HCT116 (cell line): ENCODE measurements around the gene RPTOR. TPM values are rescaled to one million over a fixed set of nuclear protein-coding genes. Genes with fewer than 3 reads are reported as not detected.

Experiments used
- ATAC-seq: fragments of 200-7000 bp; cut with Tn5 transposase; 2 replicates; pipeline ENCODE4 v1.9.1; 2020; ENCODE audit warnings: mild to moderate bottlenecking, moderate library complexity
- BruUV-seq: library from RNA; stranded (reverse); fragments of 400-500 nt; replicated peaks from 2 replicates; lab custom pipeline; 2021; lab: Mats Ljungman, UMichigan
- CTCF ChIA-PET: fragments of 300-600 bp; sonication (Branson Sonifier 250); formaldehyde crosslinking; loops from one replicate; lab custom pipeline; 2021; ENCODE audit warnings: antibody characterized with exemption; lab: Charles Lee
- POLR2A ChIA-PET: fragments of 300-600, 350-600 bp; sonication (Branson Sonifier 250); formaldehyde crosslinking; loops from one replicate; lab custom pipeline; 2021; ENCODE audit warnings: antibody characterized with exemption; lab: Charles Lee
- RAD21 ChIA-PET, 2 experiments: fragments of 300-600 bp; sonication (Branson Sonifier 250); formaldehyde crosslinking; loops; one replicate each; lab custom pipeline; 2023; ENCODE audit warnings: low total read pairs in 2 of 2; ENCODE audit not compliant: uncharacterized antibody in 2 of 2, unreplicated experiment in 2 of 2, low non-redundant PET in 1 of 2; lab: Charles Lee
- DNase-seq: peaks from one replicate; pipeline ENCODE4 v3.0.0-alpha.2; 2010; ENCODE audit warnings: low read depth, low spot score
- H2AFZ ChIP-seq: fragments of 200-600 bp; shearing (Covaris generic), sonication (generic); 2 replicates; pipeline ENCODE4 v1.6.1; 2017; ENCODE audit warnings: low read depth, mixed run types, mixed read lengths, antibody characterized with exemption, low read length; ENCODE audit not compliant: poor library complexity, severe bottlenecking
- H3K27ac ChIP-seq: 2 replicates; pipeline ENCODE4 v1.5.1; 2012; ENCODE audit warnings: low read depth, low read length
- H3K27me3 ChIP-seq: fragments of 200-600 bp; sonication (generic); 2 replicates; pipeline ENCODE4 v1.6.1; 2016; ENCODE audit warnings: mixed run types, low read length, mixed read lengths; ENCODE audit not compliant: insufficient read depth
- H3K36me3 ChIP-seq, 2 experiments: fragments of 200-500 bp in 1 of 2; fragments of 200-600 bp in 1 of 2; sonication (Bioruptor generic) in 1 of 2; sonication (generic) in 1 of 2; 2 replicates each; pipeline versions ENCODE4 v1.5.1 to v1.6.1; 2014 to 2016; ENCODE audit warnings: low read length in 2 of 2, inconsistent platforms in 1 of 2, mixed read lengths in 1 of 2, mixed run types in 1 of 2; ENCODE audit not compliant: insufficient read depth in 2 of 2, control insufficient read depth in 1 of 2
- H3K4me1 ChIP-seq, 2 experiments: fragments of 200-600 bp in 1 of 2; sonication (generic) in 1 of 2; 2 replicates each; pipeline versions ENCODE4 v1.5.1 to v1.6.1; 2012 to 2017; ENCODE audit warnings: low read length in 2 of 2, inconsistent platforms in 1 of 2, mild to moderate bottlenecking in 1 of 2, mixed read lengths in 1 of 2, mixed run types in 1 of 2, moderate library complexity in 1 of 2; ENCODE audit not compliant: insufficient read depth in 2 of 2, control insufficient read depth in 1 of 2
- H3K4me2 ChIP-seq: fragments of 200-600 bp; sonication (generic); 2 replicates; pipeline ENCODE4 v1.6.1; 2017; ENCODE audit warnings: mixed run types, low read length, mixed read lengths
- H3K4me3 ChIP-seq, 2 experiments: fragments of 200-600 bp in 1 of 2; sonication (generic) in 1 of 2; replicated peaks in 1 of 2; 2 replicates each; pipeline ENCODE4 v1.5.1; 2011 to 2016; ENCODE audit warnings: low read length in 2 of 2, control low read depth in 1 of 2, low read depth in 1 of 2, mild to moderate bottlenecking in 1 of 2, mixed read lengths in 1 of 2, mixed run types in 1 of 2
- H3K79me2 ChIP-seq: fragments of 200-600 bp; sonication (generic); 2 replicates; pipeline ENCODE4 v1.6.1; 2017; ENCODE audit warnings: mild to moderate bottlenecking, mixed run types, low read length, moderate library complexity, mixed read lengths; ENCODE audit not compliant: insufficient read depth
- H3K9ac ChIP-seq: fragments of 200-600 bp; sonication (generic); 2 replicates; pipeline ENCODE4 v1.6.1; 2016; ENCODE audit warnings: low read length, mixed read lengths
- H3K9me2 ChIP-seq: fragments of 200-600 bp; sonication (generic), shearing (Covaris generic); 2 replicates; pipeline ENCODE4 v1.6.1; 2017; ENCODE audit warnings: mixed run types, mild to moderate bottlenecking, moderate library complexity; ENCODE audit not compliant: insufficient read depth
- H3K9me3 ChIP-seq, 2 experiments: fragments of 200-500 bp in 1 of 2; fragments of 200-600 bp in 1 of 2; sonication (Bioruptor generic) in 1 of 2; sonication (generic) in 1 of 2; 2 replicates each; pipeline ENCODE4 v1.6.1; 2014 to 2017; ENCODE audit warnings: low read length in 2 of 2, mixed read lengths in 2 of 2, inconsistent platforms in 1 of 2, low read depth in 1 of 2, mild to moderate bottlenecking in 1 of 2, mixed run types in 1 of 2, moderate library complexity in 1 of 2; ENCODE audit not compliant: control insufficient read depth in 1 of 2, insufficient read depth in 1 of 2
- H4K20me1 ChIP-seq: fragments of 200-600 bp; sonication (generic), shearing (Covaris generic); 2 replicates; pipeline ENCODE4 v1.6.1; 2017; ENCODE audit warnings: mixed run types, mild to moderate bottlenecking, moderate library complexity; ENCODE audit not compliant: insufficient read depth
- EGR1 ChIP-seq: IDR thresholded peaks from 2 replicates; pipeline ENCODE4 v1.6.1; 2012; ENCODE audit warnings: low read depth
- ELF1 ChIP-seq: IDR thresholded peaks from 2 replicates; pipeline ENCODE4 v1.6.1; 2012; ENCODE audit warnings: low read depth, borderline replicate concordance
- EZH2phosphoT487 ChIP-seq: fragments of 200-600 bp; IDR thresholded peaks from 2 replicates; pipeline ENCODE4 v1.6.1; 2018; ENCODE audit warnings: antibody characterized with exemption, borderline replicate concordance
- POLR2AphosphoS5 ChIP-seq: IDR thresholded peaks from 2 replicates; pipeline ENCODE4 v1.6.1; 2011; ENCODE audit warnings: mild to moderate bottlenecking, low read depth, low read length, moderate library complexity
- RAD21 ChIP-seq: IDR thresholded peaks from 2 replicates; pipeline ENCODE4 v1.6.1; 2012; ENCODE audit warnings: low read depth, mild to moderate bottlenecking
- SIN3A ChIP-seq: IDR thresholded peaks from 2 replicates; pipeline ENCODE4 v1.6.1; 2012; ENCODE audit warnings: low read depth
- SRF ChIP-seq: IDR thresholded peaks from 2 replicates; pipeline ENCODE4 v1.6.1; 2012; ENCODE audit warnings: low read depth
- ZNF274 ChIP-seq: fragments of 200-500 bp; sonication (Bioruptor generic); IDR thresholded peaks from 2 replicates; pipeline ENCODE4 v1.6.1; 2014; ENCODE audit warnings: mild to moderate bottlenecking, low read depth, low read length, inconsistent platforms
- intact Hi-C: fragments of 100-400 bp; cut with micrococcal nuclease; formaldehyde crosslinking; loops from 2 replicates; pipeline ENCODE4 v1.10.0; 2022
- total RNA-seq: library from RNA; stranded (reverse); gene quantifications from one replicate; pipeline ENCODE4 v1.2.1, GENCODE V29; 2021; ENCODE audit not compliant: unreplicated experiment
- TF ChIP-seq, protein P1 (sequence below): IDR thresholded peaks from 2 replicates; pipeline ENCODE4 v1.6.1; 2012
- TF ChIP-seq, protein P2 (sequence below): IDR thresholded peaks from 2 replicates; pipeline ENCODE4 v1.6.1; 2012
- TF ChIP-seq, protein P3 (sequence below): IDR thresholded peaks from 2 replicates; pipeline ENCODE4 v1.6.1; 2011; ENCODE audit warnings: mild to moderate bottlenecking, low read length, moderate library complexity; ENCODE audit not compliant: insufficient replicate concordance; ENCODE audit errors: extremely low read depth
- TF ChIP-seq, protein P4 (sequence below): IDR thresholded peaks from 2 replicates; pipeline ENCODE4 v1.6.1; 2012; ENCODE audit warnings: low read depth

Gene RPTOR
- total RNA-seq, 1 experiment from 2014 or later = 69.5 TPM

DNA sequence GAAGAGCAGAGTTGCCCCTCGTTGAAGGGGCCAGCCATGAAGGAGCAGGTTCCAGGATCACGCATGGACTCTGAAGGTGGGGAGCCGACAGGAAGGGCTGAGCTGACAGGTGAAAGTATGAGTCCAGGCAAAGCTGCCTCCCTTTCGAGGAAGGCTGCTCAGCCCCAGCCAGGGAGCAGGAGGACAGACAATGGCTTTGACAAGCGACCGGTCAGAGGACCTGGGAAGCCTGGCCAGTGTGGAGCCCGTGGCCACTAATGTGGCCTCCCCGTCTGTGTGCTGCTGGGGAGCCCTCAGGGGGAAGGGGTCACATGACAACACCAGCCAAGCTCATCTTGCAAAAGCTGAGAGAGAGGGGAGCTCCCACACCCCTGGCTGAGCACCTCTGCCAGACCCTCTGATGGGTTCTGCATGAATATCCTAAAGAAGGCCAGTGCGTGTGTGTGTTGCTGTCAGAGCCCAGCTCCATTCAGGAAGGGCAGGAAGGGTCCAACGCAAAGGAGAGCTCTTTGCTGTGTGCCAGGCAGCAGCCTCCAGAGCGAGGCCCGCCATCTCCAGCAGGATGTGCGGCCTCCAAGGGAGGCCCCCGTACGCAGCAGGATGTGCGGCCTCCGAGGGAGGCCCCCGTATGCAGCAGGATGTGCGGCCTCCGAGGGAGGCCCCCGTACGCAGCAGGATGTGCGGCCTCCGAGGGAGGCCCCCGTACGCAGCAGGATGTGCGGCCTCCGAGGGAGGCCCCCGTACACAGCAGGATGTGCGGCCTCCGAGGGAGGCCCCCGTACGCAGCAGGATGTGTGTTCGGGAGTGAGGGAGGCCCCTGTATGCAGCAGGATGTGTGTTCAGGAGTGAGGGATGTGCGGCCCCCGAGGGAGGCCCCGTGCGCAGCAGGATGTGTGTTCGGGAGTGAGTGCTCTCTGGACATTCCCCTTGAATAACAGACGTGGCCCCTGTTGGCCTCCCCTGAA, 344.9 kb downstream of the RPTOR start:
- H3K4me3 ChIP-seq = no peak overlapping the region
- H4K20me1 ChIP-seq = no peaks in the 10 kb centered on the region; the same call in 1 of the 2 replicates
- TF ChIP-seq, protein P1, sequence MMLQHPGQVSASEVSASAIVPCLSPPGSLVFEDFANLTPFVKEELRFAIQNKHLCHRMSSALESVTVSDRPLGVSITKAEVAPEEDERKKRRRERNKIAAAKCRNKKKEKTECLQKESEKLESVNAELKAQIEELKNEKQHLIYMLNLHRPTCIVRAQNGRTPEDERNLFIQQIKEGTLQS = no peak
- TF ChIP-seq EGR1 (no peak), ZNF274 (no peak), SRF (no peak), POLR2AphosphoS5 (no peak), EZH2phosphoT487 (no peak), ELF1 (no peak), RAD21 (no peak), SIN3A (no peak)
- TF ChIP-seq, protein P2, sequence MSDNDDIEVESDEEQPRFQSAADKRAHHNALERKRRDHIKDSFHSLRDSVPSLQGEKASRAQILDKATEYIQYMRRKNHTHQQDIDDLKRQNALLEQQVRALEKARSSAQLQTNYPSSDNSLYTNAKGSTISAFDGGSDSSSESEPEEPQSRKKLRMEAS = no peak
- TF ChIP-seq, protein P3, sequence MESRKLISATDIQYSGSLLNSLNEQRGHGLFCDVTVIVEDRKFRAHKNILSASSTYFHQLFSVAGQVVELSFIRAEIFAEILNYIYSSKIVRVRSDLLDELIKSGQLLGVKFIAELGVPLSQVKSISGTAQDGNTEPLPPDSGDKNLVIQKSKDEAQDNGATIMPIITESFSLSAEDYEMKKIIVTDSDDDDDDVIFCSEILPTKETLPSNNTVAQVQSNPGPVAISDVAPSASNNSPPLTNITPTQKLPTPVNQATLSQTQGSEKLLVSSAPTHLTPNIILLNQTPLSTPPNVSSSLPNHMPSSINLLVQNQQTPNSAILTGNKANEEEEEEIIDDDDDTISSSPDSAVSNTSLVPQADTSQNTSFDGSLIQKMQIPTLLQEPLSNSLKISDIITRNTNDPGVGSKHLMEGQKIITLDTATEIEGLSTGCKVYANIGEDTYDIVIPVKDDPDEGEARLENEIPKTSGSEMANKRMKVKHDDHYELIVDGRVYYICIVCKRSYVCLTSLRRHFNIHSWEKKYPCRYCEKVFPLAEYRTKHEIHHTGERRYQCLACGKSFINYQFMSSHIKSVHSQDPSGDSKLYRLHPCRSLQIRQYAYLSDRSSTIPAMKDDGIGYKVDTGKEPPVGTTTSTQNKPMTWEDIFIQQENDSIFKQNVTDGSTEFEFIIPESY = no peak
- TF ChIP-seq, protein P4, sequence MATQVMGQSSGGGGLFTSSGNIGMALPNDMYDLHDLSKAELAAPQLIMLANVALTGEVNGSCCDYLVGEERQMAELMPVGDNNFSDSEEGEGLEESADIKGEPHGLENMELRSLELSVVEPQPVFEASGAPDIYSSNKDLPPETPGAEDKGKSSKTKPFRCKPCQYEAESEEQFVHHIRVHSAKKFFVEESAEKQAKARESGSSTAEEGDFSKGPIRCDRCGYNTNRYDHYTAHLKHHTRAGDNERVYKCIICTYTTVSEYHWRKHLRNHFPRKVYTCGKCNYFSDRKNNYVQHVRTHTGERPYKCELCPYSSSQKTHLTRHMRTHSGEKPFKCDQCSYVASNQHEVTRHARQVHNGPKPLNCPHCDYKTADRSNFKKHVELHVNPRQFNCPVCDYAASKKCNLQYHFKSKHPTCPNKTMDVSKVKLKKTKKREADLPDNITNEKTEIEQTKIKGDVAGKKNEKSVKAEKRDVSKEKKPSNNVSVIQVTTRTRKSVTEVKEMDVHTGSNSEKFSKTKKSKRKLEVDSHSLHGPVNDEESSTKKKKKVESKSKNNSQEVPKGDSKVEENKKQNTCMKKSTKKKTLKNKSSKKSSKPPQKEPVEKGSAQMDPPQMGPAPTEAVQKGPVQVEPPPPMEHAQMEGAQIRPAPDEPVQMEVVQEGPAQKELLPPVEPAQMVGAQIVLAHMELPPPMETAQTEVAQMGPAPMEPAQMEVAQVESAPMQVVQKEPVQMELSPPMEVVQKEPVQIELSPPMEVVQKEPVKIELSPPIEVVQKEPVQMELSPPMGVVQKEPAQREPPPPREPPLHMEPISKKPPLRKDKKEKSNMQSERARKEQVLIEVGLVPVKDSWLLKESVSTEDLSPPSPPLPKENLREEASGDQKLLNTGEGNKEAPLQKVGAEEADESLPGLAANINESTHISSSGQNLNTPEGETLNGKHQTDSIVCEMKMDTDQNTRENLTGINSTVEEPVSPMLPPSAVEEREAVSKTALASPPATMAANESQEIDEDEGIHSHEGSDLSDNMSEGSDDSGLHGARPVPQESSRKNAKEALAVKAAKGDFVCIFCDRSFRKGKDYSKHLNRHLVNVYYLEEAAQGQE = no peak
- RAD21 ChIA-PET = no interaction called here
- ATAC-seq = no peak
- H3K27me3 ChIP-seq = no peaks in the 10 kb centered on the region
- H3K9me3 ChIP-seq = no peaks in the 10 kb centered on the region
- H3K9me2 ChIP-seq = no peaks in the 10 kb centered on the region
- peaks cover 3 to 15% of the 10 kb centered on the region in 2 experiments; a peak in 1 of 4 replicates for H3K36me3 ChIP-seq
- BruUV-seq = no TSS peak
- H3K4me2 ChIP-seq = peak overlapping the region; percentile 83
- CTCF ChIA-PET = interaction anchor here (0.5 to 1.0 kb wide), 2 partner anchors 23 to 157 kb away, joined by 3 read pairs; no protein-coding TSS in a partner anchor
- peak overlapping the region; percentile 96 for H3K27ac ChIP-seq
- POLR2A ChIA-PET = interaction anchor here (0.9 kb wide), 1 partner anchor 33 kb away, joined by 3 read pairs; no protein-coding TSS in a partner anchor
- no peaks in the 10 kb centered on the region for H3K79me2 ChIP-seq
- H3K4me1 ChIP-seq = peaks cover 37 to 48% of the 10 kb centered on the region in 2 experiments
- intact Hi-C loops = loop anchor here (2.0 to 10.0 kb wide), 3 partner anchors 23 to 435 kb away; no protein-coding TSS in a partner anchor
- H2AFZ ChIP-seq = no peak overlapping the region
- DNase-seq = no peak
- H3K9ac ChIP-seq = peak overlapping the region; percentile 13; the same call in 1 of the 2 replicates
